Thyroid gland (tissue), 4 donors: ENCODE measurements around the gene ANAPC2.

Experiments
- POLR2A ChIP-seq, 2 donors: fragments of 450-650 bp; IDR thresholded peaks; one replicate each; pipeline ENCODE4 v1.6.1; 2017; ENCODE audit warnings: antibody characterized with exemption in 2 of 2, mild to moderate bottlenecking in 2 of 2, moderate library complexity in 1 of 2
- TF ChIP-seq, protein P1 (sequence below), 6 experiments: fragments of 200-600 bp in 3 of 6; fragments of 450-650 bp in 3 of 6; sonication (generic) in 3 of 6; IDR thresholded peaks; one replicate each; pipeline ENCODE4 v1.5.1; 2016 to 2019; ENCODE audit warnings: antibody characterized with exemption in 6 of 6, mild to moderate bottlenecking in 2 of 6, inconsistent platforms in 1 of 6, moderate library complexity in 1 of 6

- TF ChIP-seq, protein P1, sequence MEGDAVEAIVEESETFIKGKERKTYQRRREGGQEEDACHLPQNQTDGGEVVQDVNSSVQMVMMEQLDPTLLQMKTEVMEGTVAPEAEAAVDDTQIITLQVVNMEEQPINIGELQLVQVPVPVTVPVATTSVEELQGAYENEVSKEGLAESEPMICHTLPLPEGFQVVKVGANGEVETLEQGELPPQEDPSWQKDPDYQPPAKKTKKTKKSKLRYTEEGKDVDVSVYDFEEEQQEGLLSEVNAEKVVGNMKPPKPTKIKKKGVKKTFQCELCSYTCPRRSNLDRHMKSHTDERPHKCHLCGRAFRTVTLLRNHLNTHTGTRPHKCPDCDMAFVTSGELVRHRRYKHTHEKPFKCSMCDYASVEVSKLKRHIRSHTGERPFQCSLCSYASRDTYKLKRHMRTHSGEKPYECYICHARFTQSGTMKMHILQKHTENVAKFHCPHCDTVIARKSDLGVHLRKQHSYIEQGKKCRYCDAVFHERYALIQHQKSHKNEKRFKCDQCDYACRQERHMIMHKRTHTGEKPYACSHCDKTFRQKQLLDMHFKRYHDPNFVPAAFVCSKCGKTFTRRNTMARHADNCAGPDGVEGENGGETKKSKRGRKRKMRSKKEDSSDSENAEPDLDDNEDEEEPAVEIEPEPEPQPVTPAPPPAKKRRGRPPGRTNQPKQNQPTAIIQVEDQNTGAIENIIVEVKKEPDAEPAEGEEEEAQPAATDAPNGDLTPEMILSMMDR (IDR thresholded peaks at IDR 0.05), result no peak
- TF ChIP-seq POLR2A (IDR thresholded peaks at IDR 0.05), result no peak
These were observed 48.6 kb upstream of the ANAPC2 start for GRCh38 chr9:137236936-137237421.
